ENCODE data around the gene TOX3. TPM values are rescaled to one million over a fixed set of nuclear protein-coding genes. Genes with fewer than 3 reads are reported as not detected.

The TOX3 gene
- polyA plus RNA-seq, 1 donor from 2014 or later, result 2.3 TPM

- H2AFZ ChIP-seq (ENCODE audit: low read depth, low read length), result no peak overlapping the region
- no peaks in the 10 kb centered on the region for H3K27me3 ChIP-seq (ENCODE audit: insufficient read depth, low read depth, low read length)
- H3K4me3 ChIP-seq (ENCODE audit: low read length), result no peak overlapping the region
- H3K9ac ChIP-seq (ENCODE audit: low read length), result no peak overlapping the region
- no peaks in the 10 kb centered on the region for H3K9me2 ChIP-seq (ENCODE audit: insufficient read depth, low read length)
- no peaks in the 10 kb centered on the region for H3K9me3 ChIP-seq (ENCODE audit: low read length)
- H3F3A ChIP-seq (ENCODE audit: insufficient read depth, low read length, poor library complexity, severe bottlenecking), result no peaks in the 10 kb centered on the region
- no peak overlapping the region for H3K4me2 ChIP-seq (ENCODE audit: low read length)
- TF ChIP-seq CTCF (IDR thresholded peaks at IDR 0.05; ENCODE audit: poor library complexity, severe bottlenecking) (no peak), RAD21 (conservative IDR thresholded peaks at IDR 0.05) (no peak), POLR2AphosphoS5 (IDR thresholded peaks at IDR 0.05) (no peak)
- peaks cover 71% of the 10 kb centered on the region for H3K79me2 ChIP-seq (replicated peaks; ENCODE audit: insufficient read depth, low read length)
- no peak overlapping the region for H3K27ac ChIP-seq (ENCODE audit: low read length)
- H4K20me1 ChIP-seq (ENCODE audit: insufficient read depth), result no peaks in the 10 kb centered on the region
- H3K36me3 ChIP-seq (ENCODE audit: insufficient read depth, low read length), result no peaks in the 10 kb centered on the region
Measured at GRCh38 chr16:52473096-52473495, 73.8 kb downstream of the TOX3 start.

DNA sequence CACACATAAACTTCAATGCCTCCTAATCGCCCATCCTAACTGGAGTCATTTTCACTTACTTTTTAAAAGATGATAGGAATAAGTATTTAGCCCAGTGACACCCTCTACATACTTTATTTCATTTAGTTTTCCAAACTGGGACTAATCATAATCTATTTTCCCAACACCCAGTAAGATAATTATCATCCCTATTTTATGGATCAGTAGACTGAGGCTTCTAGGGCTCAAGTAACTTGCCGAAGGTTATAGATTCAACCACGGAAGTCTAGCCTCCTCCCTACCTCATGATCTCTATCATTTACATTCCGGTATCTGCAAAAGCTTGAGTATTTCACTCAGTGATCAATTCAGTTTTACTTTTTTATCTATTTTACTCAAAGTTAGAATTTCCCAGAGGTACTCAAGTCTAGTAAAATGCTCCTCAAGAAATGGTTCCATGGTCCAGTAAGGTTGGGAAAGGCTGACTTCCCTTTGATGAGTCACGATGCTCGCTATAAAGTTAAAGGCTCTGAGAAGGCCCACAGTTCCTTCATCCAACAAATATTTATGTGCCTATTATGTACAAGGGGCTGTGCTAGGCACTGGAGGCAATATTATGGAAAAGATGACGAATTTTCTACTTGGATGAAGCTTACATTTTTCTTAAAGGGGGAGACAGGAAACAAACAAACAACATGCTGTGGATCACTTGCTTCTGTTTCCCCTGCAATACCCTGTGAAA is 75.1 kb downstream of the TOX3 start:
- Histone ChIP-seq H3K4me3 (ENCODE audit: low read length) (no peak overlapping the region), H3K4me2 (ENCODE audit: low read length) (no peak overlapping the region), H3K36me3 (ENCODE audit: insufficient read depth, low read length) (no peaks in the 10 kb centered on the region), H3K79me2 (replicated peaks; ENCODE audit: insufficient read depth, low read length) (peaks cover 66% of the 10 kb centered on the region), H2AFZ (ENCODE audit: low read depth, low read length) (no peak overlapping the region), H3K9me3 (ENCODE audit: low read length) (no peaks in the 10 kb centered on the region), H3K27me3 (ENCODE audit: insufficient read depth, low read depth, low read length) (no peaks in the 10 kb centered on the region), H4K20me1 (ENCODE audit: insufficient read depth) (no peaks in the 10 kb centered on the region), H3K27ac (ENCODE audit: low read length) (no peak overlapping the region), H3K9me2 (ENCODE audit: insufficient read depth, low read length) (no peaks in the 10 kb centered on the region), H3F3A (ENCODE audit: insufficient read depth, low read length, poor library complexity, severe bottlenecking) (no peaks in the 10 kb centered on the region), H3K9ac (ENCODE audit: low read length) (no peak overlapping the region)
- TF ChIP-seq, protein P1, sequence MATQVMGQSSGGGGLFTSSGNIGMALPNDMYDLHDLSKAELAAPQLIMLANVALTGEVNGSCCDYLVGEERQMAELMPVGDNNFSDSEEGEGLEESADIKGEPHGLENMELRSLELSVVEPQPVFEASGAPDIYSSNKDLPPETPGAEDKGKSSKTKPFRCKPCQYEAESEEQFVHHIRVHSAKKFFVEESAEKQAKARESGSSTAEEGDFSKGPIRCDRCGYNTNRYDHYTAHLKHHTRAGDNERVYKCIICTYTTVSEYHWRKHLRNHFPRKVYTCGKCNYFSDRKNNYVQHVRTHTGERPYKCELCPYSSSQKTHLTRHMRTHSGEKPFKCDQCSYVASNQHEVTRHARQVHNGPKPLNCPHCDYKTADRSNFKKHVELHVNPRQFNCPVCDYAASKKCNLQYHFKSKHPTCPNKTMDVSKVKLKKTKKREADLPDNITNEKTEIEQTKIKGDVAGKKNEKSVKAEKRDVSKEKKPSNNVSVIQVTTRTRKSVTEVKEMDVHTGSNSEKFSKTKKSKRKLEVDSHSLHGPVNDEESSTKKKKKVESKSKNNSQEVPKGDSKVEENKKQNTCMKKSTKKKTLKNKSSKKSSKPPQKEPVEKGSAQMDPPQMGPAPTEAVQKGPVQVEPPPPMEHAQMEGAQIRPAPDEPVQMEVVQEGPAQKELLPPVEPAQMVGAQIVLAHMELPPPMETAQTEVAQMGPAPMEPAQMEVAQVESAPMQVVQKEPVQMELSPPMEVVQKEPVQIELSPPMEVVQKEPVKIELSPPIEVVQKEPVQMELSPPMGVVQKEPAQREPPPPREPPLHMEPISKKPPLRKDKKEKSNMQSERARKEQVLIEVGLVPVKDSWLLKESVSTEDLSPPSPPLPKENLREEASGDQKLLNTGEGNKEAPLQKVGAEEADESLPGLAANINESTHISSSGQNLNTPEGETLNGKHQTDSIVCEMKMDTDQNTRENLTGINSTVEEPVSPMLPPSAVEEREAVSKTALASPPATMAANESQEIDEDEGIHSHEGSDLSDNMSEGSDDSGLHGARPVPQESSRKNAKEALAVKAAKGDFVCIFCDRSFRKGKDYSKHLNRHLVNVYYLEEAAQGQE (IDR thresholded peaks at IDR 0.05; ENCODE audit: borderline replicate concordance), result no peak
- no peak for TF ChIP-seq CTCF (IDR thresholded peaks at IDR 0.05; ENCODE audit: poor library complexity, severe bottlenecking)

GRCh38 chr16:52470585-52470984 is 76.4 kb downstream of the TOX3 start:
- no peaks in the 10 kb centered on the region for H4K20me1 ChIP-seq (ENCODE audit: insufficient read depth)
- H3K36me3 ChIP-seq (ENCODE audit: insufficient read depth, low read length), result no peaks in the 10 kb centered on the region
- no peak overlapping the region for H3K4me2 ChIP-seq (ENCODE audit: low read length)
- H2AFZ ChIP-seq (ENCODE audit: low read depth, low read length), result no peak overlapping the region
- H3K79me2 ChIP-seq (replicated peaks; ENCODE audit: insufficient read depth, low read length), result peaks cover 54% of the 10 kb centered on the region
- no peaks in the 10 kb centered on the region for H3K27me3 ChIP-seq (ENCODE audit: insufficient read depth, low read depth, low read length)
- H3K4me3 ChIP-seq (ENCODE audit: low read length), result no peak overlapping the region
- no peaks in the 10 kb centered on the region for H3K9me3 ChIP-seq (ENCODE audit: low read length)
- no peak overlapping the region for H3K9ac ChIP-seq (ENCODE audit: low read length)
- no peak overlapping the region for H3K27ac ChIP-seq (ENCODE audit: low read length)
- H3F3A ChIP-seq (ENCODE audit: insufficient read depth, low read length, poor library complexity, severe bottlenecking), result no peaks in the 10 kb centered on the region
- H3K9me2 ChIP-seq (ENCODE audit: insufficient read depth, low read length), result no peaks in the 10 kb centered on the region
- TF ChIP-seq POLR2AphosphoS5 (IDR thresholded peaks at IDR 0.05) (no peak), TAF1 (IDR thresholded peaks at IDR 0.05; ENCODE audit: low read depth) (no peak), EP300 (conservative IDR thresholded peaks at IDR 0.05; ENCODE audit: poor library complexity, severe bottlenecking) (no peak), MXI1 (conservative IDR thresholded peaks at IDR 0.05; ENCODE audit: poor library complexity, severe bottlenecking) (no peak), CTCF (IDR thresholded peaks at IDR 0.05; ENCODE audit: poor library complexity, severe bottlenecking) (no peak), RAD21 (conservative IDR thresholded peaks at IDR 0.05) (no peak)
- TF ChIP-seq, protein P1 (IDR thresholded peaks at IDR 0.05; ENCODE audit: borderline replicate concordance), result no peak
